ENCODE data around the gene BAD.

GRCh38 chr11:64265176-64266160 lies 19.0 kb downstream of the BAD start:
- TF ChIP-seq CTCF (IDR thresholded peaks at IDR 0.05; ENCODE audit: poor library complexity) (no peak), EZH2 (IDR thresholded peaks at IDR 0.05; ENCODE audit: borderline replicate concordance) (no peak)

Measured in hepatocyte (in vitro differentiated cells).